ENCODE data around the gene EME2. TPM values are rescaled to one million over a fixed set of nuclear protein-coding genes. Genes with fewer than 3 reads are reported as not detected.
A peak's percentile ranks its signal among the peaks of the same experiment; 100 is the strongest.
"Not testable (repeated sequence)": the region's sequence is repeated elsewhere in the genome, so short reads cannot be mapped to it uniquely, and the experiment has no call there.

EME2 gene
- total RNA-seq, 1 donor from 2014 or later, result 8.1 TPM

DNA sequence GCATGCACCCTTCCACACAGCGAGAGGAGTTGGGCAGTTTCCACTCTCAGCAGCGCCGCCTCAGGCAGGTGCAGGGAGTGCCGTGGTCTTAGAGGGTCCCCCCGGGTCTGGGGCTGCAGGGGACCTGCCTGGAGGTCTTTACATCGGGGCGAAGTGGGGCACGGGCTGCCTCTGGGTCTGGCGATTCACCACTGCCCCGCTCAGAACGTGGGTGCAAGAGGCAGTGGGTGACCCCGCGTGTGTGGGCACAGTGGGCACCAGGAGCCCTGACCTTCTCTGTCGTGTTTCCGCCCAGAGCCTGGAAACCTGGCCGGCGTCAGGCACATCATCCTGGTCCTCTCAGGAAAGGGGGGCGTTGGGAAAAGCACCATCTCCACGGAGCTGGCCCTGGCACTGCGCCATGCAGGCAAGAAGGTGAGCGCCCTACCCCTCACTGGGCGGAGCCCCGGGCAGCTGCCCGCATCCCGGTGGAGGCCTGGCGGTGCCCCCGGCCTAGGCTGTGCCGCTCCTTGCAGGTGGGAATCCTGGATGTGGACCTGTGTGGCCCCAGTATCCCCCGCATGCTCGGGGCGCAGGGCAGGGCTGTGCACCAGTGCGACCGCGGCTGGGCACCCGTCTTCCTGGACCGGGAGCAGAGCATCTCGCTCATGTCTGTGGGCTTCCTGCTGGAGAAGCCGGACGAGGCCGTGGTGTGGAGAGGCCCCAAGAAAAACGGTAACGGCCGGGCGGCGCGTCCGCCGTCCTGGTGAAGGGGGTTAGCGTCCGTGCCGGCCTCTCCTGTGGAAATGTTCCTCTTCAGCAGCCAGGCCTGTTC lies 13.8 kb downstream of the EME2 start:
- intact Hi-C loops (cut with micrococcal nuclease), result no loop called here
- peak; percentile 29 for DNase-seq
- no peak for ATAC-seq

DNA sequence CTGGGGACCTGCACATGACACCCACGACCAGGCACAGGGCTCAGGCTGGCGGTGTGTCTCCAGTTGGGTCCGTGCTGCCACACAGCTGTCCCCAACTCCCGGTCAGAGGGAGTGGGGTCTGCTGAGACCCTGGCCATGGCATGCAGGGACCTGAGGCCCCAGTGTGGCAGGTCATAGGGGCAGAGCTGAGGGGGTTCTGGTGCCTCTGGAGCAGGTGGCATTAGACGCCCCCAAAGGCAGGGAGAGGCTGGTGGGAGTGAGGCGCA lies 14.4 kb downstream of the EME2 start:
- intact Hi-C loops (cut with micrococcal nuclease), result no loop called here
- ATAC-seq (no peak), DNase-seq (peak; percentile 19)

DNA sequence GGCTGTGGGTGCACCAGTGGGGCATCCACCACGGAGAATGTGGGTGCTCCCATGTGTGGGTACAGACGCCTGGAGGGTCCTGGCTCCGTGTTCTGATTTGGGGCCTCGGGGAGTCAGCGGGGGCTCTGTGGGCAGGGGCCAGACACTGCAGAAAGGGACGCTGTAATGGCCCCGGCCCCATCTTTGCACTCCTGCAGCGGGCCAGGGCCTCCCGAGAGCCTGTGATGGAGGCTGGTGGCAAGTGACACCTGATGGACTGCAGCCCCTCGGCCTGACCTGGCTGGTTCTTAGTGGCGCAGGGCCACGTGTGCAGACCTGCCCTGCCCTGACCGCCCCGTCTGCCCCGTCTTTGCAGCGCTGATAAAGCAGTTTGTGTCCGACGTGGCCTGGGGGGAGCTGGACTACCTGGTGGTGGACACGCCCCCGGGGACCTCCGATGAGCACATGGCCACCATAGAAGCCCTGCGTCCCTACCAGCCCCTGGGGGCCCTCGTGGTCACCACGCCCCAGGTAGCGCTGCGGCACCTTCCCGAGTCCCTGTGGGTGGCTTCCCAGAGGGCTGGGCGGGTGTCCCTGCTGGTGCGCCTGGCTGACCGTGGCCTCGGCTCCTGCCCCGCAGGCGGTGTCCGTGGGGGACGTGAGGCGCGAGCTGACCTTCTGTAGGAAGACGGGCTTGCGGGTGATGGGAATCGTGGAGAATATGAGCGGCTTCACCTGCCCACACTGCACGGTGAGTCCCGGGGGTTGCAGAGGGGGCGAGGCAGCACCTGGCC lies 14.9 kb downstream of the EME2 start:
- ATAC-seq, result no peak
- peak; percentile 29 for DNase-seq
- intact Hi-C loops (cut with micrococcal nuclease), result no loop called here

DNA sequence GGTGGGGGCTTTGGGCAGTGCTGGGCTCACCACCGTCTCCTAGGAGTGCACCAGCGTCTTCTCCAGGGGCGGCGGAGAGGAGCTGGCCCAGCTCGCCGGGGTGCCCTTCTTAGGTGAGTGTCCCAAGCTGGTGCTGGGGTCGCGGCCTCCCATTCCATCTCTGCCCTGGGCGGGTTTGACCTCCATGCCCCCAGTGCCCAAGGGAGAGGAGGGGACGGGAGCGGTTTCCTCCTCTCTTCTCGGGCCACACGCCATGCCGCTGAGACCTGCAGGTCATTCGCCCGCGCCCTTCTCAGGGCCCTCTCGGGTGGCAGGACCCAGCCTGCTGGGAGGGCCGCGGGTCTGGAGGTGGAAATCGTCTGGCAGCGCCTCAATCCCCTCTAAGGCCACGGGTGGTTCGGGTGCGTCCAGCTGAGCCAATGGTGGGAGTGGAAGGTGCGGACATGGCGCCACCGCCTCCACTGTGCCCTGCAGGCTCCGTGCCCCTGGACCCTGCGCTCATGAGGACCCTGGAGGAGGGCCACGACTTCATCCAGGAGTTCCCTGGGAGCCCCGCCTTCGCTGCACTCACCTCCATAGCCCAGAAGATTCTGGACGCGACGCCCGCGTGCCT lies 15.6 kb downstream of the EME2 start:
- peak; percentile 31 for DNase-seq
- intact Hi-C loops (cut with micrococcal nuclease), result no loop called here
- no peak for ATAC-seq

DNA sequence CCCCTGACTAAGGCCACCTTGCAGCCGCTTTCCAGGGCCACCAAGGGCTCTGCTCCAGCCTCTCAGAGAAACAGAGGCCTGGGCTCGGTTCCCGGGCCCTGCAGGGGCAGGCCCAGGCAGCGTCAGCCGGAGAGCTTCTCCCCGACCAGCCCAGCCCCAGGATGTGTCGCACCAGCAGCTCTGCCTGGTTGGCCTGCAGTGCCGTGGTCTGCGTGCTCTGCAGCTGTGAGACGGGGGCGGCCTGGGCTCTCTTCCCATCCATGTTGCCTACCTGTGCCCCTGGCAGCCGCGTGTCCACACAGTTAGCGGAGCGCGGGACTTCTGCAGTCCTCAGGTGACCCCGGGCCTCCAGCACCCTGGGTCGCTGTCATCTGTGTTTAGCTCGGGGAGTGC lies 16.1 kb downstream of the EME2 start:
- intact Hi-C loops (cut with micrococcal nuclease), result no loop called here
- ATAC-seq, result no peak
- DNase-seq, result peak; percentile 26

DNA sequence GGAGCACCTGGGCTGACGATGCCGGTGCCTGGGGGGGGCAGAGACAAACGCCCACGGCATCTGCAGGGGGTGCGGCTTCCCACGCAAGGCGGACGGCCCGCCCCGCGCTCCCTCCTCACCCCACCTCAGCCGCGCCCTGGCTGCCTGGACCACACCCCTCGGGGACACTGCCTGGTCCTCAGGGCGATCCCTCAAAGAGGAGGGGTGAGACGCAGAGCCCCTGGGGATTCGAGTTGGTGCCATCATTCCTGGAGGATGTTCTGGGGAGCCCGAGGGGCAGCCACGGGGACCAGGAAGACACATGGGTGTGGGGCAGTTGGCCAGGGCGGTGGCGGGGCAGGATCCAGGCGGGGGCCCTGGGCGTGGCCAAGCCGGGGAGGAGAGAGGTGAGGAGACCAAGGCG lies 17.0 kb downstream of the EME2 start:
- intact Hi-C loops (cut with micrococcal nuclease), result no loop called here
- DNase-seq, result peak; percentile 27

DNA sequence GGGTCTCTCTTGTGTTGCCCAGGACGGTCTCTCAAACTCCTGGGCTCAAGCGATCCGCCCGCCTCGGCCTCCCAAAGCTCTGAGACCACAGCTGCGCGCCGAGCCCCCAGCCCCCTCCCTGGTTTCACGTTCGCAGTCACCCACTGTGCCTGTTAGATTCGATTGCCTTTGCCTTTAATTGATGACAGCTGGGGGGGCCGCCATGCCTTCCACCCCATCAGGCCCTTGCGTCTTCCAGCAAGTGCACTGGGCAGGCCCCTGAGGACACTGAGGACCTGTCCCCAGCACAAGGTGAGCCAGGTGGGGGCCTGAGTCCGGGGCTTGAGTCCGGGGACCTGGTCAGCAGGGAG lies 17.6 kb downstream of the EME2 start:
- intact Hi-C loops (cut with micrococcal nuclease), result no loop called here
- DNase-seq (no peak), ATAC-seq (no peak)

More for the DNA sequence above, 17.0 kb downstream of the EME2 start:
- no peak for ATAC-seq

DNA sequence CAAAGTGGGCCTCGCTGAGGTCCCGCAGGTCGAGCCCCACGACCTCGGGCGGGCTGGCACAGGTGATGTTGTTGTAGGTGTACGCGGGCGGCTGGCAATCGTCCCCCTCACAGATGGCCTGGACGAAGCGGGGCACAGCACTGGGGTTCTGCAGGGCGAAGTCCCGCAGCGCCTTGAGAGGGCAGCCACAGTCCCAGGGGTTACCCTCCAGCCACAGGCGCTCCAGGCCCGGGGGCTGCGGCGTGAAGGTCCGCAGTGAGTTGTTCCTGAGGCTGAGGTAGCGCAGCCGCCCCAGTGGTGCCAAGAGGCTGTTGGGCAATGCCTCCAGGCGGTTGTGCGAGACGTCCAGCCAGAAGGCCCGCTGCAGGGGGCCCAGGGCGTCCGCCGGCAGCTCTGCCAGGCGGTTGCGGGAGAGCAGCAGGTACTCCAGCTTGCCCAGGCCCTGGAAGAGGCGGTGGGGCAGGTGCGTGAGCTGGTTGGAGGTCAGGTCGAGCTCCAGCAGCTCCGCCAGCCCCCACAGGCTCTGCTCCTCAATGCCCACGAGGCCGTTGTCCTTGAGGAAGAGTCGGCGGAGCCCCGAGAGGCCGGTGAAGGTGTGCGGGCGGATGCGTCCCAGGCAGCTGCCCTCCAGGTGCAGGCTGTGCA lies 18.1 kb downstream of the EME2 start:
- DNase-seq, result no peak
- intact Hi-C loops (cut with micrococcal nuclease), result no loop called here
- ATAC-seq, result no peak

DNA sequence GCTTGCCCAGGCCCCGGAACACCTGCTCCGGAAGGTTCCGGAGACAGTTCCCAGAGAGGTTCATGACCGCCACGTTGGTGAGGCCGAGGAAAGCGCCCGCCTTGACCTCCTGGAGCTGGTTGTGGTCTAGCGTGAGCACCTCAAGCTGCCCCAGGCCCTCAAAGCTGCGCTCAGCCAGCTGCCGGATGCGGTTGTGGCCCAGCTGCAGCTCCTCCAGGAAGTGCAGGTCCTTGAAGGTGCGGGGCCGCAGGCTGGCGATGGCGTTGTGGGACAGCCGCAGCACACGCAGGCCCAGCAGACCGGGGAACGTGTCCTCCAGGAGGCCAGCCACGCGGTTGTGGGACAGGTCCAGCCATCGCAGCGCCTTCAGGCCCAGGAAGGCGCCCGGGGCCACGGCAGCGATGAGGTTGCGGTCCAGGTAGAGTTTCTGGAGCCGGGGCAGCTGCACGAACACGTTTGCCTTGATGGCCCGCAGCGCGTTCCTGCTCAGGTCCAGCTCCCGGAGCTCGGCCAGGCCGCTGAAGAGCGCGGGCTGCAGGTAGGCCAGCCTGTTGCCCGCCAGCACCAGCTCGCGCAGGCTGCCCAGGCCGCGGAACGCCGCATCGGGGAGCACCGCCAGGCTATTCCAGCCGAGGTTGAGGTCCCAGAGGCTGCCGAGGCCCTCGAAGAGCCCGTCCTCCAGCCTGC lies 18.8 kb downstream of the EME2 start:
- ATAC-seq, result no peak

DNA sequence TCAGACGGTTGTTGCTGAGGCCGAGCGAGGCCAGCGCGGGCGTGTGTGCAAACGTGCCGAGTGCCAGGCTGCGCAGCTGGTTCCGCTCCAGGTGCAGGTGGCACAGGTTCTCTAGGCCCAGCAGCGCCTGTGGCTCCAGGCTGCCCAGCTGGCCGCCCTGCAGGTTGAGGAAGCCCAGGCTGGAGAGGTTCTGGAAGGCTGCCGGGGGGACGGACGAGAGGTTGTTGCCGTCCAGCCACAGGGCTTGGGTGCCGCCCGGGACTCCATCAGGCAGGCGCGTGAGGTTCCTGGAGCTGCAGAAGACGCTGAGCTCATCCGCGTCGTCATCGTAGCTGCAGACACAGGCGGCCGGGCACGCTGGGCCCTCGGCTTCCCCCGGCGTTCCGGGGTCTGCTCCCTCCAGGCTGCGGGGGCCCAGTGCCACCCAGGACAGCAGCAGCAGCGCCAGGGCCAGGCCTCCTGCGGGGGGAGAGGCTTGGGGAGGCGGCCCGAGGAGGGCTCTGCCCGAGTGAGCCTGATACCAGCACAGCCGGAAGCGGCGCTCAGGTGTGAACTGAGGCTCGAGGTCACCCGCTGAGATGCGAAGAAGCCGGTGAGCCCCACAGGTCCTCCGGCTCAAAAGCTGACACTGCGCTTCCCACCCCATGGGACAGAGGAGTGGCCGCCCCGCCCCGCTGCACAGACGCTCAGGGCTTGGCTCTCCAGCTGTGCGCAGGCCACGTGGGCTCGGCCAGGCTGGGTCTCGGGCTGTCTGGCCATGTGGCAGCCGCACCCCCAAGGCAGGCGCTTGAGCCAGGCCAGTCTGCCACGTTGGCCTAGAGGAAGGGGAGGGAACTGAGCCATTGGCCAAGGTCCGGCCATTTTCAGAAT lies 19.6 kb downstream of the EME2 start:
- ATAC-seq (no peak), DNase-seq (no peak)
- intact Hi-C loops (cut with micrococcal nuclease), result no loop called here

More for the DNA sequence above, 18.8 kb downstream of the EME2 start:
- intact Hi-C loops (cut with micrococcal nuclease), result no loop called here
- DNase-seq, result no peak

DNA sequence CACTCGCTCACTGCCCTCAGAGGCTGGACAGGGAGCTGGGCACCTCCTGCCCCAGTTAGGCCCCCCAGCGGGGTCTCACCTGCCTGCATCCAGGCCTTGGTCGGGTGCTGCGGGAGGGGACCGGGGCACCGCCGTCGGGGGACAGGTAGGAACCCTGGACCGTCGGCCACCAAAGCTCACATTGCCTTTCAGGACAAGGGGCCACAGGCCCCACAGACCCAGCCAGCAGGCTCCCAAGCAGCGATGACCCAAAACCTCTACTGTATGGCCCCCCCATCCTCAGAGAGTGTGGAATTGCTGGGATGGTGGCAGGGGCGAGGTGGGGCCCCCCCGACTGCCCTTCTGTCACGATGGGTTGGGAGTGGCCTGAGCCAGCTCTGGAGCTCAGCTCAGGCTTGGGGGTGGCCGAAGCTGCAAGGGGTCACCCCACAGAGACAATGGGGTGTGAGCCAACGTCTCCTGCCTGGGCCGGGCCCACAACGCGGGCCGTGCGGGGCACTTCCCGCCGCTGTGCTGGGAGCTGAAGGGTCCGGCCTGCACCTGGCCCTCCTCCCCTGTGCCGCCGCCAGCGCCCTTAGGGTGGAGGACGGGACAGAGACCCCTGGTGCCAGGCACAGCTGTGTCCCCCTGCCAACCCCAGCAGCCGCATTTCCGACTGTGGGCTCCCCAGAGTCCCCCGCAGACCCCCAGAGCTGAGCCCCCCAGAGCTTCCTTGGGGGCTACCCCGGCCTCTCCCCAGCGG lies 20.4 kb downstream of the EME2 start:
- DNase-seq, result peak; percentile 20
- no peak for ATAC-seq

DNA sequence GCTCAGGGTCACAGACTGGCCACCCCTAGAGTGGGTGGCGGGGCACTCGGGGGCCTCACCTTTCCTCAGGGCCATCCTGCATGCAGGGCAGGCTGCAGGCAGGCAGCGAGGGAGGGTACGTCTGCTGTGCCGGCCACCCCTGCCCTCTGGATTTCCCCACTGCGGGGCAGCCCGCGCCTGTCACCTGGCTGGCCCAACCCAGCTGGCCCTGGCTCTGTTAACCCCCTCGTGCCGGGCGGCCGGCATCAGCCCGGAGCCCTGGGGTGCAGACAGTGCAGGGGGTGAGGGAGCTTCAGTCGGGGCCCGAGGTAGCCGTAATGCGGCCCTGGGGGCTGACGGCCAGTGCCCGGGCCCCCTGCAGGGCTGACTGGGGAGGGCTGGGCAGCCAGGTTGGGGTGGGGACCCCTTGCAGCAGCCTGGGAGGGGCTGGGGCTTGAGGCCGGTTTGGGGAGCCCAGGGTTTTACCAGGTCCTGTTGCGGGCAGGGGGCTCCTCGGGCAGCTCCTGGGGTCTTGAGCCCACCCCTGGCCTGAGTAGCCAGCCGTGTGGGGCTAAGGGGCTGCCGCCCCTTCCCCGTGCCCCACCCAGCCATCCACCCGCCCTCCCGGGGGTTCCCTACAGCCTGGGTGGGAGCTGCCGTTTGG lies 21.1 kb downstream of the EME2 start, which contains the start of gene IGFALS:
Gene IGFALS (minus strand): TSS at position 128 of the 643 bp plus-strand sequence. CDS start 53 bp downstream, at position 75.
- intact Hi-C loops (cut with micrococcal nuclease), result no loop called here
- ATAC-seq (no peak), DNase-seq (peak; percentile 17)

More for the DNA sequence above, 20.4 kb downstream of the EME2 start:
- intact Hi-C loops (cut with micrococcal nuclease), result no loop called here

DNA sequence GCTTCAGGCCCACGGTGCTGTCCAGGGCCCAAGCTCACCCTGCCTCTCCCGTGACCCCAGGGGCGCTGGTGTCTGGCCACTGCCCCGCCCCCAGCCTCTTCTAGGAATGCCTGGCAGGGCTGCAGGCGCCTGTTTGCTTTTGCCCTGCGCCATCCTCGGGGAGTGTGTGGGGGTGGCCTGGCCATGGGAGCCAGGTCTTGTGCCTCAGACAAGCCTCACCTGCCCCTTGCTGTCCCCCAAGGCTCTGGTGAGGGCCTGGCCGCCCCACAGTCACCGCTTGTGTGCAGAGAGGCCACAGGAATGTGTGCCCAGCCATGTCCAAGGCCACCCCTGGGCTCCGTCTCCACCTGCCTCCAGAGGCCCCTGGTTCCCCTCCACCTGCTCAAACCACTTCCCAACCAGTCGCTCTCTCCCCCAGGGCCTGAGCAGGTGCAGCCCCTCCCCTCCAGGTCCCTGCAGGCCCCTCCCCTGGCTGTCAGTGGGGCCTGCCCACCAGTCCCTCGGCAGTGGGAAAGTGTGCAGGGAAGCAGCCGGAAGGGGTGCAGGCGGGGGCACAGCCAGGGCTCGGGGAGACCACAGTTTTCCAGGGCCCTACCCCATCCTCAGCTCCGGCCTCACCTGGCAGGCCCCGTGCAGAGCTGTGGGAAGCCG lies 21.7 kb downstream of the EME2 start:
- no peak for ATAC-seq
- intact Hi-C loops (cut with micrococcal nuclease), result no loop called here
- no peak for DNase-seq

DNA sequence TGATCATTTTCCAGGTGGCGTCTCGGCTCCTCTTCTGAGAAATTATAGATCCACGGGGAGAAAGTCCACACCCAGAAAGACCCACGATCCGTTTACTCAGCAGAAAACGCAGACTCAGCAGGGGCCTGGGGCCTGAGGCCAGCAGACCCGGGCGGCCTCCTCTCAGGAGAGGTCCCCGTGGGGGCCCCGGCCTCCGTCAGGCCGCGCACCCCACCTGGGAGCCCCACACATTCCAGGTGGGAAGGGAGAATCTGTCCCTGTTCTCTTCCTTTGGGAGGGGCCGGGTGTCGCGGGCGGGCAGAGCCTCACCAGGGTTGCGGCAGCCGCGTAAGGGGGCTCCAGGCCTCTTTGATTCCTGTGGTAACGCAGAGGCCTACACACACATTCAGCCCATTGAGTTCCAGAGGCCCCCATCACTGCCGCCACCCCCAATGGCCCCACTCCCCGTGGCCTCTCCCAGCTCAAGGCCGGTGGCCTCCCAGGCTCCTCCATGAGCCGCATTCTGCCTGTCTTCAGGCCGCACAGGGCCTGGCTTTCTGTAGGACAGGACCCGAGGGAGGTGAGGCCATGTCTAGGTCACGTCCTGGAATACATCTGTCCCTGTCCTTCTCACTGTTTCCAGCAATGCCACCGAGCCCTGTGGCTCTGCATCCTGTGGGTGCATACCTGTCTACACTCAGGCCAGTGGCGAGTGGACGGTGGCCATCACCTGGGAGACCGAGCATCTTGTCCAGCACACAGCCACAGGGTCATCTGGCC lies 22.5 kb downstream of the EME2 start:
- intact Hi-C loops (cut with micrococcal nuclease), result no loop called here

DNA sequence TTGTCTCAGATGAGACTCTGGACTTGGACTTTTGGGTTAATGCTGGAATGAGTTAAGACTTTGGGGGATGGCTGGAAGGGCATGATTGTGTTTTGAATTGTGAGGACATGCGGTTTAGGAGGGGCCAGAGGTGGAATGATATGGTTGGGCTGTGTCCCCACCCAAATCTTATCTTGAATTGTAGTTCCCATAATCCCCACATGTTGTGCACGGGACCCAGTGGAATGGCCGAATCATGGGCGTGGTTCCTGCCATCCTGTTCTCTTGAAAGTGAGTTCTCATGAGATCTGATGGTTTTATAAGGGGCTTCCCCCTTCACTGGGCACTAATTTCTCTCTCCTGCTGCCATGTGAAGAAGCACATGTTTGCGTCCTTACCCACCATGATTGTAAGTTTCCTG lies 26.7 kb downstream of the EME2 start:
- DNase-seq; intact Hi-C loops (cut with micrococcal nuclease); ATAC-seq: not testable (repeated sequence)

More for the DNA sequence above, 22.5 kb downstream of the EME2 start:
- DNase-seq (no peak), ATAC-seq (no peak)

DNA sequence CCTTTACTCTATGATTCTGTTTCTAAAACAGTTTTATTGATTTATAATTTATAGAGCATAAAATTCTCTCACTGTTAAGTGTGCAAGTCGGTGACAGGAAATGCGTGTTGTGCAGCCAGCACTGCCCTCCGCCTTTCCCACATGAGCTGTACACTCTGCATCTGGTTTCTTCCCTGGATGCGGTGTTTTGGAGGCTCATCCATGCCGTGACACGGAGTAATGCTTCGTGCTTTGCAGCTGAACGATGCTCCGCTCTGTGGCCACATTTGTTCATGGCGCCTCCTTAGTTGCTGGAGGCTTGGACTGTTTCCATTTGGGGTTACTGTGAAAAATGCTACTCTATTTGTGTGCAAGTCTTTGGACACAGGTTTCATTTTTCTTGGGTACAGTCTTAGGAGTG lies 28.1 kb downstream of the EME2 start:
- DNase-seq (no peak), ATAC-seq (no peak)
- intact Hi-C loops (cut with micrococcal nuclease), result no loop called here
